WERI-Rb-1 (cell line): ENCODE data around the gene FAM83G.
"Not testable (repeated sequence)": the region's sequence is repeated elsewhere in the genome, so short reads cannot be mapped to it uniquely, and the experiment has no call there.

Source experiments
- DNase-seq: peaks from one replicate; pipeline ENCODE4 v3.0.0-alpha.2; 2020
- H3K27ac ChIP-seq: fragments of 250-450 bp; sonication (Bioruptor Pico); 2 replicates; pipeline ENCODE4 v1.5.1; 2020; ENCODE audit warnings: mild to moderate bottlenecking, moderate library complexity
- H3K27me3 ChIP-seq: fragments of 250-450 bp; sonication (Bioruptor Pico); 2 replicates; pipeline ENCODE4 v1.5.1; 2021; ENCODE audit warnings: mild to moderate bottlenecking, low read depth, moderate library complexity; ENCODE audit not compliant: insufficient read depth, severe bottlenecking
- H3K36me3 ChIP-seq: fragments of 250-450 bp; sonication (Bioruptor Pico); 2 replicates; pipeline ENCODE4 v1.5.1; 2020; ENCODE audit warnings: mild to moderate bottlenecking, moderate library complexity
- H3K4me3 ChIP-seq: 2 replicates; pipeline ENCODE4 v1.5.1; 2011; ENCODE audit warnings: low read depth, mild to moderate bottlenecking, control low read depth, low read length
- H3K9me3 ChIP-seq: fragments of 250-450 bp; sonication (Bioruptor Pico); 2 replicates; pipeline ENCODE4 v1.5.1; 2021; ENCODE audit warnings: mild to moderate bottlenecking, moderate library complexity; ENCODE audit not compliant: severe bottlenecking
- CTCF ChIP-seq: IDR thresholded peaks from 2 replicates; pipeline ENCODE4 v1.5.1; 2011; ENCODE audit warnings: low read depth, mild to moderate bottlenecking, control low read depth, inconsistent platforms, low read length

The FAM83G gene

GRCh38 chr17:19004421-19005136, at the start of gene FAM83G:
FAM83G (minus strand) TSS chr17:19004764; CDS start chr17:19004041, 723 bp downstream.
- no peak for TF ChIP-seq CTCF
- Histone ChIP-seq H3K36me3 (no peaks in the 10 kb centered on the region), H3K27me3 (no peaks in the 10 kb centered on the region), H3K27ac (no peak within 1 kb of the TSS), H3K4me3 (no peak within 1 kb of the TSS), H3K9me3 (peaks cover 4% of the 10 kb centered on the region)
- DNase-seq: no peak

- H3K27ac ChIP-seq, H3K4me3 ChIP-seq, H3K27me3 ChIP-seq, DNase-seq, H3K36me3 ChIP-seq, H3K9me3 ChIP-seq: not testable (repeated sequence)
Measured at GRCh38 chr17:19048826-19049225, 44.3 kb upstream of the FAM83G start.

- H3K27me3 ChIP-seq, H3K36me3 ChIP-seq, H3K9me3 ChIP-seq, H3K4me3 ChIP-seq, H3K27ac ChIP-seq, DNase-seq: not testable (repeated sequence)
Measured at GRCh38 chr17:19047510-19047909, 42.9 kb upstream of the FAM83G start.

GRCh38 chr17:19046782-19047375, 42.3 kb upstream of the FAM83G start, which contains the start of gene GRAP:
GRAP (minus strand) TSS chr17:19046957; CDS start chr17:19046926, 31 bp downstream.
- H3K36me3 ChIP-seq, H3K27ac ChIP-seq, H3K9me3 ChIP-seq, DNase-seq, H3K4me3 ChIP-seq, H3K27me3 ChIP-seq: not testable (repeated sequence)

- H3K9me3 ChIP-seq, H3K36me3 ChIP-seq, DNase-seq, H3K4me3 ChIP-seq, H3K27me3 ChIP-seq, H3K27ac ChIP-seq: not testable (repeated sequence)
Measured at GRCh38 chr17:19044643-19045042, 40.1 kb upstream of the FAM83G start.

- not testable (repeated sequence) for H3K27ac ChIP-seq, H3K27me3 ChIP-seq, DNase-seq, H3K4me3 ChIP-seq, H3K36me3 ChIP-seq, H3K9me3 ChIP-seq
Measured at GRCh38 chr17:19043032-19043431, 38.5 kb upstream of the FAM83G start.

- not testable (repeated sequence) for DNase-seq, H3K36me3 ChIP-seq, H3K9me3 ChIP-seq, H3K27ac ChIP-seq, H3K4me3 ChIP-seq, H3K27me3 ChIP-seq
Measured at GRCh38 chr17:19042369-19042768, 37.8 kb upstream of the FAM83G start.

GRCh38 chr17:19041871-19042270, 37.3 kb upstream of the FAM83G start:
- not testable (repeated sequence) for DNase-seq, H3K9me3 ChIP-seq, H3K4me3 ChIP-seq, H3K27me3 ChIP-seq, H3K36me3 ChIP-seq, H3K27ac ChIP-seq

GRCh38 chr17:19040350-19040749, 35.8 kb upstream of the FAM83G start:
- H3K4me3 ChIP-seq, DNase-seq, H3K36me3 ChIP-seq, H3K9me3 ChIP-seq, H3K27me3 ChIP-seq, H3K27ac ChIP-seq: not testable (repeated sequence)

- H3K27me3 ChIP-seq, H3K9me3 ChIP-seq, DNase-seq, H3K4me3 ChIP-seq, H3K36me3 ChIP-seq, H3K27ac ChIP-seq: not testable (repeated sequence)
Measured at GRCh38 chr17:19038730-19039129, 34.2 kb upstream of the FAM83G start.

GRCh38 chr17:19038007-19038406, 33.4 kb upstream of the FAM83G start:
- DNase-seq, H3K4me3 ChIP-seq, H3K27me3 ChIP-seq, H3K27ac ChIP-seq, H3K9me3 ChIP-seq, H3K36me3 ChIP-seq: not testable (repeated sequence)

- H3K27me3 ChIP-seq, H3K4me3 ChIP-seq, H3K36me3 ChIP-seq, H3K27ac ChIP-seq, DNase-seq, H3K9me3 ChIP-seq: not testable (repeated sequence)
Measured at GRCh38 chr17:19037547-19037946, 33.0 kb upstream of the FAM83G start.

- H3K36me3 ChIP-seq, H3K4me3 ChIP-seq, H3K27me3 ChIP-seq, H3K27ac ChIP-seq, H3K9me3 ChIP-seq, DNase-seq: not testable (repeated sequence)
Measured at GRCh38 chr17:19036186-19036585, 31.6 kb upstream of the FAM83G start.
